Inflammatory macrophage (primary cell): Measurements from ENCODE around the gene DUOX1.
A peak's percentile ranks its signal among the peaks of the same experiment; 100 is the strongest.

Experiments used
- DNase-seq, 2 donors: peaks; one replicate each; pipeline ENCODE4 v3.0.0-alpha.2; 2020 to 2022

DUOX1 gene

GRCh38 chr15:45187894-45188830 lies 58.4 kb downstream of the DUOX1 start, which contains the start of gene SHF:
SHF (minus strand) TSS chr15:45187966; CDS start chr15:45187951, 15 bp downstream.
- DNase-seq: peak in 1 of 2 donors; percentile 62

GRCh38 chr15:45197512-45197911 lies 67.7 kb downstream of the DUOX1 start:
- peak in 1 of 2 donors; percentile 7 for DNase-seq

- DNase-seq: peak; percentile 96 to 99
Observed at GRCh38 chr15:45198337-45199135, 68.7 kb downstream of the DUOX1 start.

DNA sequence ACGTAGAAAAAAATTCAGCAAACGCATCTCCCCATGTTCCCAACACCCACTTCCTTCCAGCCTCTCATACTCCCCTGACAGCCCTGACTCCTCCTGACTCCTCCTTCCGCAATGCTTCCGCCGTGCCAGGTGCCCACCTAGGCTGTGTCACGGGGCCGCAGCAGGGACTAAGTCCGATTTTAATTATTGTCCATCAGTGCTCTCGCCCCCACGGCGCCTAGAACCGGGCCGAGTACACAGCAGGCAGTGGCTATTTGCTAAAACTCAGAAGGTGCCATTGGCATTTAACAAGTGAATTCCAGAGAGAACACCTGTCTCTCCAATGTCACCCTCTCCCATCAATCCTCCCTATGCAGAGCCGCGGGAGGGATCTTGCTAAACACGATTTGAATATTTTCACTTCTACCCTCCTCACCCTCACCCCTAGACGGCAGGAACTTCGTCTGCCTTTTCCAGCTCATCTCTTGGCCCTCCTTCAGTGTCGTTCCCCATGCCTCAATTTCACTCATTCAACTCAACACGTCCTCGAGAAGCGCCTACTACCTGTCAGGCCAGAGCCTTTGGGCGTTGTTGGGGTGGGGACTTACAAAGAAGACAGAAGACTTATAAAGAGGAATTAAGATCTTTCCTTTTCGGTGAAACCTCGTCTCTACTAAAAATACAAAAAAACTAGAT lies 69.5 kb downstream of the DUOX1 start:
- DNase-seq: peak in 1 of 2 donors; percentile 9

DNA sequence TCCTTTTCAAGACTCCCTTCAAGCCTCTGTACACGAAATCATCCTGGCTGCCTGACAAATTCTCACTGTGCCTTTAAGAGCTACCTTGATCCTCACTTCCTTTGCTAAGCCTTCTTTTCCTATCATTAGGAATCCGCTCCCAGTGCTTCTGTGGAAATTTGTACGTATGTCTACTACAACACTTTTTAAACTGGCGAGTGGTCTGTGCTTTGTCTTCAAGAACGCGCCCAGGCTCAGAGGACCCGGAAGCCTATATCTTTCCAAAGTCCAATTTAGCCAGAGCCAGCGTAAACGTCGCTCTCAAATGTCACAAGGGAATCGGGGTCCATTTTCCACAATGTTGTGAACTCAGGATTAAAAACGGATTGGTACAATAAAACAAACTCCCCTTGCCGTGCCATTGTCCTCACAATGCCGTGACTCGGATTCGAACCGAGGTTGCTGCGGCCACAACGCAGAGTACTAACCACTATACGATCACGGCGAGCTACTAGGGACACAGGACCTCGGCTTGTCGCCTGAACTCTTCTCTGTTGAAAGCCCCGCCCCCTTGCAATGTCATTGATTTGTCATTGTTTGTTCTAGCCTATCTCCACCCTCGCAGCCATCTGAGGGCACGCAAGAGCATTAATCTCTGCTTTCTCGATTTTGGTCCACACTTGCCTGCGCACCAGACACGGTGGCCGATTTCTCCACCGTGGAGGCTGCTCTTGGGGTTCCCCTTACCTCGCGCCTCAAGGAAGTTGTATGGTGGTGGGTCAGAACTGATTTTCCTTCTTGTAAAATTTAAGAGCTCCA lies 70.4 kb downstream of the DUOX1 start:
- peak; percentile 96 to 98 for DNase-seq

DNA sequence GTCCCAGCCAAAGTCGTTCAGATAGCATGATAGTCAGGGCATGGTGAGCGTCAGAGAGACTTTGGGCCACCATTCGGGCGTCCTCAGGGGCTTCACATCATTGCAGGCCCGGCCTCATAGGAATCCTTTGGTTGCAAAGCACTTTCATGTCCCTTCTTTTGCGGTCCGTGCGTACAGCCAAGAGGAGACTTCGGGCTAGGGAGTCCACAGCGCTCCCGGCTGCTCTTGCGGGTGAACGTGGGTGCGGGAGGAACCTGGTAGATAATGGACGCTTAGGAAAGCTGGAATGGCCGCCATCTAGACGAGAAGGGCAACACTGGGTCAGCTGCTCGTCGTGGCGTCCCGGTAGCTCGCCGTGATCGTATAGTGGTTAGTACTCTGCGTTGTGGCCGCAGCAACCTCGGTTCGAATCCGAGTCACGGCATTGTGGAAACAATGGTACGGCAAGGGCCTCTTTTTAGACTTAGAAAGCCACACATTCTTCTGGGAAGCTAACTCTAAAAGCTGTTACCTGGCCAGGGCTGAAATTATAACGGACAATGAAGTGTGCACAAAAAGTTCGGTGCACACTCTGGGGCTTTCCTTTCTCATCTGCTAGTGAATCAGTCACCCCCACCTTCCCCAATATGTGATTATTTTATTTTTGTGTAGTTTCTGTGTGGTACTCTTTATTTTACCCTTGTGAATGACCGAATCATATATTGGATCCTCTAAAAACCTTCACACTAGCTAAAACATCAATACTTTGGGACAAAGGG lies 71.2 kb downstream of the DUOX1 start:
- peak; percentile 74 to 83 for DNase-seq

GRCh38 chr15:45201557-45201859 lies 71.7 kb downstream of the DUOX1 start:
- no peak for DNase-seq

DNA sequence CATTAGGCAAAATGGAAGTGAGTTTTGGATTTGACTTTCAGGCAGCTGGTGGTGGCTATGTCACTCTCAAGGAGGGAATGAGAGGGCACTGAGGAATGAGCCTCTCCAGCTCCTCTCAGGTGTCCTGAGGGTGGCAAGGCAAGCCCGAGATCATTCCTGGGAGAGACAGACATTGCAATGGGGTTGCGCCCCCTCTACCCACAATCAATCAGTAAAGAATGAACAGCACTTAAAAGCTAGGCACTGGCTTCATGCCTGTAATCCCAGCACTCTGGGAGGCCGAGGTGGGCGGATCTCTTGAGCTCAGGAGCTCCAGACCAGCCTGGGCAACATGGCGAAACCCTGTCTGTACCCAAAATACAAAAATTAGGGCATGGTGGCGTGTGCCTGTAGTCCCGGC lies 72.1 kb downstream of the DUOX1 start:
- no peak for DNase-seq

DNA sequence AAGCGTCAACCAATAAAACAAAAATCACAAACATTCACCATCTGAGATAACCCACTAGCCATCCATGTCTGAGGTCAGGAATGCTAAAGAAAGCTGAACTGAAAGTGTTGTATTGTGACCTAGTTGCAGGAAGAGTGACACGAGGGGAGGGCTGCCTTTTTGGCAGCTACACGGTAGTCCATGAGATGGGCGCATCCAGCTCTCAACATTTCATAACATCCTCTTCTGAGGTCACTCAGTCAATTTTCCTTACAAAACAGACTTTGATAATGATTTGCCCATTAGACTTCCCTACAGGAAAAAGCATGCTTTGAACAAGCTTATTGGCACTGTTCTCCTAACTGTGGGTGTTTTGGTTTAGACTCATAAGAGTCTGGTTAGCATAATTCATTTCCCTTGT lies 73.4 kb downstream of the DUOX1 start:
- DNase-seq: peak; percentile 50 to 61

DNA sequence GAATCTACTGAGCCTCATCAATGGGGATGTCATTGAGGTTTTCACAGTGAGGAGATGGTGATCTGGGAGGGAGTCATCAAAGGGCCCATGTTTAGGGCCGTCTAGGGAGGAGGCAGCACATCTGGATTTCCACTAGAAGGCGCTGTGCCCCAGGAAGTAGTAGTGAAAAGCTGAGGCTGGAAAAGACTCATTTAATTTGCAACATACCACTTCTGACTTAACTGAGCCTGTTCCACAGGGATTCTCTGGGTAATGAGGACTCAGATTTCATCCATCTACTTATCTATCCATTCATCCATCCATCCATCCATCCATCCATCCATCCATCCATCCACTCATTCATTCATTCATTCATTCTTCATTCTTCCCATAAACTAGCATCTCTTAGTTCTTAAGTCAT lies 75.4 kb downstream of the DUOX1 start:
- DNase-seq: peak; percentile 68 to 69

DNA sequence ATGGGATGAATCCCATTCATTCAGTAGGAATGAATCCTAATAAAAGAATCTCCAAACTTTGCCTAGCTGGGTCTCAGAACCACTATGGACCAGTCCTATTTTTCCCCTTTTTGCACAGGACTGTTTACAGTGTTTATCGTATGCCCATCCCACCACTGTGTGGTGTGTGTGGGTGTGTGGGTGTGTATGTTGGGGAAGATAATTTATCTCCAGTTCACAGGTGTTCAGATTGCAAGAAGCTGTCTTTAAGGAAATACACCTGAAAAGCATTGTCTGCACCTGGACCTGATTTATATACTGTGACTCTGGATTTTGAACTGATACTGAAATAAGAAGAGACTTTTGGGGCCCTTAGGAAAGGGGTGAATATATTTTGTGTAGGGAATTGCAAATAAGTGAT lies 82.7 kb downstream of the DUOX1 start:
- no peak for DNase-seq
